SIG-M5 (cell line): ENCODE results near the gene KCNK4.

ENCODE experiments used
- DNase-seq: peaks from one replicate; lab custom pipeline; 2025; lab: John Stamatoyannopoulos, UW

The KCNK4 gene

DNA sequence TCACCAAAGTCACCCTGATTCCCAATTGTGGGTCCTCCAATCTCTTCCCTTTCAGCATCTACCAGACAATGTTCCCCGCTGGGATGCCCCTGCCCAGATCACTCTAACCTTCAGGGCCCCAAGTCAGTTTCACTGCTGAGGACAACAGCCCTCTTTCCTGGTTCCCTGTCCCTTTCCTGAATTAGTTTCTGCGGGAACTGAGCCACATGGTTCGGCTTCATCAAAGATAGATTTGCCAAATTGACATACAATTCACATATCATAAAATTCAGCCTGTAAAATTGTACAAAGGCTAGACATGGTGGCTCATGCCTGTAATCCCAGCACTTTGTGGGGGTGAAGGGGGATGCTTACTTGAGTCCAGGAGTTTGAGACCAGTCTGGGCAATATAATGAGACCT, 36.9 kb downstream of the KCNK4 start:
- no peak for DNase-seq

- DNase-seq = no peak
Observed at GRCh38 chr11:64330888-64331287, 39.8 kb downstream of the KCNK4 start.

DNA sequence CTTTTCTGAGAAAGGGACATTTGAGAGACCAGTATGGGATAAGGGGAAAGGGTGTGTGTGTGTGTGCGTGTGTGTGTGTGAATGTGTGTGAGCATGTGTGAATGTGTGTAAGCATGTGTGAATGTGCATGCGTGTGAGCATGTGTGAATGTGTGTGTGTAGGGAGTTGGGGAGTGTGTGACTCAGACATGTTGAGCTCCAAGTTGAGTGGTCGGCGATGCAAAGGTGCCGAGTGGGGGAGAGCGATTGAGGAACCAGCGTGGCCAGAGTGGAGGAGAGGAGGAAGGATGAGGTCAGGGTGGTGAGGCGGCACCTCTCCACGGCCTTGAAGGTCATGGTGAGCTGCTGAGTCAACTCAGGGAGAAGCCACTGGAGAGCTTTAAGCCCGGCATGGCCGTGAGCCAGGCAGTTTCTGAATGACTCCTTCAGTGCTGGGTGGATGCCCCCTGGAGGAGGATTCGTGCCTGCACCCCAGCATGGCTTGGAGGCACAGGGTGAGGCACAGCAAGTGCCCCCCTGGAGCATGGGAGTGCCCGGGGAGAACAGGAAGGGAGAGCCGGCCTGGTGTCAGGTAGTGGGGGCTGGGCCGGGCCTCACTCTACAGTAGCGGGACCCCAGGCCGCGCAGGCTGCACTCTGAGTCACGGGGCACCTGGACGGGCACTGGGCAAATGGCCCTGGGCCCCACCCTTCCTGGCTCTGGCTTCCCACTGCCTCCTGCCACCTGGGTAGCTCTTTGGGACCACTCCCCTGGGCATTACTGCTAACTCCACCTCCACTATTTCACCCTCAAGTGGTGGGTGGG, 40.7 kb downstream of the KCNK4 start:
- DNase-seq = no peak

DNA sequence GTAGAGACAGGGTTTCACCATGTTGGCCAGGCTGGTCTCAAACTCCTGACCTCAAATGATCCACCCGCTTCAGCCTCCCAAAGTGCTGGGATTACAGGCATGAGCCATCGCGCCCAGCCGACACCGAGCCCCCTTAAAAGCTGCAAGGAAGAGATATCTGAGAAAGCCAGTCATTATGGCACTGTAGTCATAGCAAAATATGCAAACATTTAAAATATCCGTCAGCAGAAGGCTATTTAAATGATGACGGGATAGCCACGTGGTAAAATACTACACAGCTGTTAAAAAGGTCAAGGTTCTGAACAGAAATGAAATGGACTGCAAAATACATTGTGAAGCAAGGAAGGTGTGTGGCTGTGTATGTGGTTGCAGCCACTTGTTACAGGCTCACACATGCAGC, 42.5 kb downstream of the KCNK4 start:
- DNase-seq = no peak

DNA sequence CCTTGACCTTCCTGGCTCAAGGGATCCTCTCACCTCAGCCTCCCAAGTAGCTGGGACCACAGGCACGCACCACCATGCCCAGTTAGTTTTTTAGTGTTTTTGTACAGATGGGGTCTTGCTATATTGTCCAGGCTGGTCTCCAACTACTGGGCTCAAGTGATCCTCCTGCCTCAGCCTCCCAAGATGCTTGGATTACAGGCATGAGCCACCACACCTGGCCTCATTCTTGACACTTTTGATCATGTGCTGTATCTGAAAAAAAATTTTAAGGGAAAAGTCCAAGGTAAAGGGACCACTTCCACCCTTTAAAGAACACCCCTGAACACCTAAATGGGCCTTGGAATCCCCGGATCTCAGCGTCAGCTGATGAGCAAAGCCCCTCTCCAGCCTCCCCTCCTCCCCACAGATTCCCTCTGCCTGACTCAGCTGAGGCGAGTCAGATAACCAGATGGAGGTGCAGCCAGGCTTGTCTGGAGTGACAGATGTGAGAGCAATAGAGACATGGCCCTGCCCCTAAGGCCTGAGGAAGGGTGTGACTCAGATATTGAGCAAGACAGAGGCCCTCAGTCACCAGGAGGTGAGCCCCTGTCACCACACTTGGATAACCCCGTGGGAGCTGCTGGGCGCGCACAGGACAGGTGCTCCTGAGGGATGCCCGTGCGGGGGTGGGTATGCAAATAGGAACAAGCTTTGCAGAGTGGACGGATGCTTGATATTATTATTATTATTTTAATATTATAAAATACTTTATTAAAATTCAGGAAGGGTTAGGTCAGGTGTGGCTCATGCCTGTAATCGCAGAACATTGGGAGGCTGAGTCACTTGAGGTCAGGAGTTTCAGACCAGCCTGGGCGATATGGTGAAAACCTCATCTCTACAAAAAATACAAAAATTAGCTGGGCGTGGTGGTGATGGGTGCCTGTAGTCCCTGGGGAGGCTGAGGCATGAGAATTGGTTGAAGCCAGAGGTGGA, 43.9 kb downstream of the KCNK4 start:
- DNase-seq = peak; percentile 85

- no peak for DNase-seq
Observed at GRCh38 chr11:64337538-64338249, 46.6 kb downstream of the KCNK4 start.

- no peak for DNase-seq
Observed at GRCh38 chr11:64338716-64339115, 47.6 kb downstream of the KCNK4 start.

DNA sequence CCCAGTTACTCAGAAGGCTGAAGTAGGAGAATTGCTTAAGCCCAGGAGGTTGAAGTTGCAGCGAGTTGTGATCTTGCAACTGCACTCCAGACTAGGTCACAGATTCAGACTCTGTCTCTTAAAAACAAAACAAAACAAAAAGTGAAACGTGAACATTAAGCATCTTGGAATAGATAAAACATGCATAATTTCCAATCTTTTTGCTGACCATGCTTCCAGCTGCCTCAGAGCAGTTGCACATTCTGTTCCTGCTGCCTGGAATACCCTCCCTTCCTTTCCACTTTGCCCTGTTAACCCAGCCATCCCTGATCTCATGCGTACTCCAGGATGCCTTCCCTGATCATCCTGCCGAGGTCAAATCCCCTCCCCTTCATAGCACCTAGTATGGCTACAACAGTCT, 48.2 kb downstream of the KCNK4 start:
- no peak for DNase-seq

DNA sequence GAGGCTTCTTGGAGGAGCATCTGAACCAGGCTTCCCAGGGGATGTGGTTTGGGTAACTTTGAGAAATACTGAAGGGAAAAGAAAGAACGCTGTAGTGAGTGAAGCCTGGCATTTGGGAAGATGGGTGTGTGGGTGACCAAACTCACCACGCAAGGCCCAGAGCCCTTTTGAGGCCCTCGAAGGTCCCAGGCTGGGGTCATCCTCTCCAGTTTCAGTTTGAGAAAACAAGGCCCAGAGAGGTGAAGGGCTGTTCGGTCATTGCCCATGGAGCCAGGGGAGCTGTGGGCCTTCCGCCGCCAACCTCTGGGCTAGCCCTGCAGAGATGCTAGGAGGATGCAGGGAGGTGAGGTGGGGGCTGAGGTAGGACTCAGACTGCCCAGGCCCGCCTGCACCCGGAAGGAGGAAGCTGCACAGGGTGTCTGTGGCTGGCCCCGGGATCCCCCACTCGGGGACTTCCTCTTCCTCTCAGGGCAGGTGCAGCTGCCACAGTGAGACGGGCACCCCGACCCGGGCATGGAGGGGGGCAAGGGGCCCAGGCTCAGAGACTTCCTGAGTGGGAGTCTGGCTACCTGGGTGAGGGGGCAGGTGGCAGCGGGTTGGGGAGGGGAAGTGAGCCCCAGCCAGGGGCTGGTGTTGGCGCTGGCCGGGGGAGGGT, 48.8 kb downstream of the KCNK4 start, which contains the start of gene CCDC88B:
Gene CCDC88B (plus strand): TSS at position 451 of the 655 bp plus-strand sequence. CDS start 63 bp downstream, at position 514.
- no peak for DNase-seq

- DNase-seq = no peak
Observed at GRCh38 chr11:64340671-64341335, 49.7 kb downstream of the KCNK4 start.

GRCh38 chr11:64341429-64341828, 50.3 kb downstream of the KCNK4 start:
- DNase-seq = no peak

DNA sequence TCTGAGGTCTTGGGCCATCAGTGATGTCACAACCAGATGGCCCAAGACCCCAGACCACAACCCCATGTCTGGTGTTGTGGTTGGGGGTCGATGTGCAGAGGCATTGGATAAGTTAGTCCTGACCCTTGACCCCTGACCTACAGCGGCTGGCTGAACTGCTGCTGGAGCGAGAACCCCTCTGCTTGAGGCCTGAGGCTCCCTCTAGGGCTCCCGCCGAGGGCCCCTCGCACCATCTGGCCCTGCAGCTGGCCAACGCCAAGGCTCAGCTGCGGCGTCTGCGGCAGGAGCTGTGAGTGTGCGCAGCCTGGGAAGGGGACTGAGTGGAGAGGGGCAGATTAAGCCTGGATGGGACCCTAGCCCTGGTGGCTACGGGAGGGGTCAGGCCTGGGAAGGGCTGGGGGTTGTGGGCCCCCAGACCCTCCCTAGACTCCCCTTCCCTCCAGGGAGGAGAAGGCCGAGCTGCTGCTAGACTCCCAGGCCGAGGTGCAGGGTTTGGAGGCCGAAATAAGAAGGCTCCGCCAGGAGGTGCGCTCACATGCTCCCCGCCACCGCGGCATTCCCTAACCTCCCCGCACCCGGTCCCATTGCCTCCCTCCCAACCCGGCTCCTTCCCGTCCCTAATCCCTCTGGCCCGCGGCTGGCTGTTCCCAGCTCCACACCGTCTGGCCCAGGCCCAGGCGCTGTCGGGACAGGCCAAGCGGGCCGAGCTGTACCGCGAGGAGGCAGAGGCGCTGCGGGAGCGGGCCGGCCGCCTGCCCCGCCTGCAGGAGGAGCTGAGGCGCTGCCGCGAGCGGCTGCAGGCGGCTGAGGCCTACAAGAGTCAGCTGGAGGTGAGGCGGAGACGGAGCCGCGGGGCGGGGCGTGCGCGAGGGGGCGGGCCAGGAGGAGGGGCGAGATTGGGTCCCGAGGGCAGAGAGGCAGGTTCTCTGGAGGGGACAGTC, 51.0 kb downstream of the KCNK4 start:
- DNase-seq = peak; percentile 21

- no peak for DNase-seq
Observed at GRCh38 chr11:64342869-64343745, 52.0 kb downstream of the KCNK4 start.

DNA sequence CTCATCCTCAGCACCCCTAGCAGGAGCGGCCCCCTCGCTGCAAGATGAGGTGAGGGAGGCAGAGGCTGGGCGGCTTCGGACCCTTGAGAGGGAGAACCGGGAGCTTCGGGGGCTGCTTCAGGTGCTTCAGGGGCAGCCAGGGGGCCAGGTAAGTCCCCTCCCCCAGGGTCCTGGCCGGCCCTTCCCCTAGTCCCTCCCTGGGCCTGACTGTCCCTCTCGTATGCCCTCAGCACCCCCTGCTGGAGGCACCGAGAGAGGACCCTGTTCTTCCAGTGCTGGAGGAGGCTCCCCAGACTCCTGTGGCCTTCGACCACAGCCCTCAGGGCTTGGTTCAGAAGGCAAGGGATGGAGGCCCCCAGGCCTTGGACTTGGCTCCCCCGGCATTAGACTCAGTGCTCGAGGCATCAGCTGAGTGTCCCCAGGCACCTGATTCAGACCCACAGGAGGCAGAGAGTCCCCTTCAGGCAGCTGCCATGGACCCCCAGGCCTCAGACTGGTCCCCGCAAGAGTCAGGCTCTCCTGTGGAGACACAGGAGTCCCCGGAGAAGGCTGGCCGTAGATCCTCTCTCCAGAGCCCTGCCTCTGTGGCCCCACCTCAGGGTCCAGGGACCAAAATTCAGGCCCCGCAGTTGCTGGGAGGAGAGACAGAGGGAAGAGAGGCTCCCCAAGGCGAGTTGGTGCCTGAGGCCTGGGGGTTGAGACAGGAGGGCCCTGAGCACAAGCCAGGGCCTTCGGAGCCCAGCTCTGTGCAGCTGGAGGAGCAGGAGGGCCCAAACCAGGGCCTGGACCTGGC, 52.9 kb downstream of the KCNK4 start:
- no peak for DNase-seq

DNA sequence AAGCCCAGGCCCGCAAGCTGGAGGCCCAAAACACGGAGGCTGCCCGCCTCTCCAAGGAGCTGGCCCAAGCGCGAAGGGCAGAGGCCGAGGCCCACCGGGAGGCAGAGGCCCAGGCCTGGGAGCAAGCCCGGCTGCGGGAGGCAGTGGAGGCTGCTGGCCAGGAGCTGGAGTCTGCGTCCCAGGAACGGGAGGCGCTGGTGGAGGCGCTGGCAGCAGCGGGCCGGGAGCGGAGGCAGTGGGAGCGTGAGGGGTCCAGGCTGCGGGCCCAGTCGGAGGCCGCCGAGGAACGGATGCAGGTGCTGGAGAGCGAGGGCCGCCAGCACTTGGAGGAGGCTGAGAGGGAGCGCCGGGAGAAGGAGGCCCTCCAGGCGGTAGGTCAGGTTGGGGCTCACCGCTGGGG, 53.7 kb downstream of the KCNK4 start:
- no peak for DNase-seq

DNA sequence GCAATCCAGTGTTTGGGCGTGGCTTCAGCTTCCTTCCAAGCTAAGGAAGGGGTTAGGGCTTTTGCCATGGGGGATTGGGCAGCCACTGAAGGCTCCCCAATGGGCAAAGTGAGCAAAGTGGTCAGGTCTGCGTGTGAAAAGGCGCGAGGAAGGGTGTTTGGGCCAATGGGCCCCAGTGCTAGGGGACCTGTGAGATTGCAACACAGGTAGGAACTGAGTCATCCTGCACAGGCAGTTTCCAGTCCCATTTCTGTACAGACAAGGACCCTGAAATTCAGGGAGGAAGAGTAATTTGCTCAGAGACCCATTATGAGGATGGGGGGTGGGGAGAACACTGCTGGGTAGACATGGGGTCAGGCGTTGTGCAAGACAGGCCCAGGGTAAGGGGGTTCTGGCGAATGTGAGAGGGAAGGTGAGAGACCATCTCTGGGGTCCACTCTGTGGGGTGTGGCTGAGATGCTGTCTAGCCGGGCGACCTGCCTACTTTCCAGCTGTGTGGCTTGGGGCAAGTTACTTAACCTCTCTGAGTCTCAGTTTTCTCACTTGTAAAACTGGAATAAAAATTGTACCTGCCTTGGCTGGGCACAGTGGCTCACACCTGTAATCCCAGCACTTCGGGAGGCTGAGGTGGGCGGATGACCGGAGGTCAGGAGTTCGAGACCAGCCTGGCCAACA, 56.2 kb downstream of the KCNK4 start:
- DNase-seq = no peak

GRCh38 chr11:64348383-64349024, 57.4 kb downstream of the KCNK4 start:
- DNase-seq = no peak
